ENCODE measurements around the gene PANK1.

GRCh38 chr10:89552213-89552612, 92.8 kb downstream of the PANK1 start:
- TF ChIP-seq POLR2A (IDR thresholded peaks at IDR 0.05; ENCODE audit: low read length) (no peak), GATA1 (IDR thresholded peaks at IDR 0.05; ENCODE audit: low read depth, low read length) (no peak)

All from erythroblast (primary cell).